GM19324 (cell line): ENCODE results near the gene ALKBH6.
"Not testable (repeated sequence)": the region's sequence is repeated elsewhere in the genome, so short reads cannot be mapped to it uniquely, and the experiment has no call there.

ENCODE experiments used
- ATAC-seq: cut with Tn5 transposase; IDR thresholded peaks from one replicate; pipeline ENCODE4 v1.9.1; 2021; ENCODE audit warnings: mild to moderate bottlenecking, moderate library complexity; ENCODE audit not compliant: unreplicated experiment, low FRiP score

The ALKBH6 gene

DNA sequence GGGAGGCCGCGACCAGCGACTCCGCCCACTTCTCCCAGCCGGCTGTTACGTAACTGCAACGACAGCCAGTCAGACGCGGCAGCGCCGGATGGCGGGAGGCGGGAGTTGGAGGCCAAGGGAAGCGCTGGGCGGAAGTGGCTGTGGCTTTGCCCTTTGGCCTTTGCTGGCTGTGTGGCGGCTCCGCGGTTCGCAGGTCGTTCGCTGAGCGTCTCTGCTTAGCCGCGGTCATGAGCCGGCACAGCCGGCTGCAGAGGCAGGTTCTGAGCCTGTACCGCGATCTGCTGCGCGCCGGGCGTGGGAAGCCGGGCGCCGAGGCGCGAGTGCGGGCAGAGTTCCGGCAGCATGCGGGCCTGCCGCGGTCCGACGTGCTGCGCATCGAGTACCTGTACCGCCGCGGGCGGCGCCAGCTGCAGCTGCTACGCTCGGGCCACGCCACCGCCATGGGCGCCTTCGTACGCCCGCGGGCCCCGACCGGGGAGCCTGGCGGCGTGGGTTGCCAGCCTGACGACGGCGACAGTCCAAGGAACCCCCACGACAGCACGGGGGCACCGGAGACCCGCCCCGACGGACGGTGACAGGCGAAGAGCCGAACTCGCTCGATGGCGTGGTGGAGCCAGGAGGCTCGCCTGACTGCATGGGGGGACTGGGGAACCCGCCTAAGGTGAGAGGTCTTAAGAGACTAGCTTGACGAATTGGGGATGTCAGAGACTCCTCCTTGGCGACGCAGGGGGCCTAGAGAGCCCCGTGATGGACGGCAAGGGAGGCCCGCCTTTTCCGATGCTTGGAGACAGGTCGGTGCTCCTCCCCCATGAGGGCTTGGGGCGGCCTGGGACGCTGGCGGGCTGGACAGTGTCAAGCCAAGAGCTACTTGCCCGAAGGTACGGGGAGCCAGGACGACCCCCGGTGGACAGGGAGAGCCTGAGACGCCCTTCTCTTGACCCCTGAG, 18.7 kb downstream of the ALKBH6 start, which contains the start of gene SDHAF1:
Gene SDHAF1 (plus strand): TSS at position 141 of the 946 bp plus-strand sequence. CDS start 87 bp downstream, at position 228.
- ATAC-seq = peak; percentile 81

DNA sequence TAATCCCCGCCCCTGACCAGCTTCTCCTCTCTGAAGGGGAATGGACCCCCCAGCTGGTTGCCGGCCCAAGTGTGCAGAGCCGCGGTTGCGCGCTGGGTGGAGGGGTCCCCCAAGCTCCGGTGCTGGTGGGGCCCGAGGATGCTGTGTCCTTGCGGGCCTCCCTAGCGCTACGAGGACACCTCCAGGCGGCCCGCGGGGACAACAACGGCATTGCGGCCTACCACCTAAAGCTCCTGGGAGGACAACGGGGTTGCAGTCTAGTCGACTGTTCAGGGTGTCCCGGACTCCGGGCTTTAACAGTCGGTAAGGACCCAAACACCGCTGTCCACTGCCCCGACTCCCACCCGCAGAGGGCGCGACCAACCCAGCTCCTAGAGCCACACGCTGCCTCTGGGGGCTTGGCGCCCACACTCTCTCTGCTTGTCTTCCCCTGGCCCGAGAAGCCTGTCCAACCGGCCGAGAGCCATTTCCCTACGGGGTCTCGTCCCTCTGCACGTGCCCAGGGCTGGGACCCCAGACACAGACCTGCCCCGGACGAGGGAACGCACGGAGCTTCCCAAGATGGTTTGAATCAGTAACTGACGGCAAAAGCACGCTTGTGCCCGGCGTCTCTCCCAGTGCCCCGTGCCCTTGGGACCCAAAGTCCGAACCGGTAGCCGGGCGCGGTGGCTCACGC, 20.0 kb downstream of the ALKBH6 start:
- no peak for ATAC-seq

DNA sequence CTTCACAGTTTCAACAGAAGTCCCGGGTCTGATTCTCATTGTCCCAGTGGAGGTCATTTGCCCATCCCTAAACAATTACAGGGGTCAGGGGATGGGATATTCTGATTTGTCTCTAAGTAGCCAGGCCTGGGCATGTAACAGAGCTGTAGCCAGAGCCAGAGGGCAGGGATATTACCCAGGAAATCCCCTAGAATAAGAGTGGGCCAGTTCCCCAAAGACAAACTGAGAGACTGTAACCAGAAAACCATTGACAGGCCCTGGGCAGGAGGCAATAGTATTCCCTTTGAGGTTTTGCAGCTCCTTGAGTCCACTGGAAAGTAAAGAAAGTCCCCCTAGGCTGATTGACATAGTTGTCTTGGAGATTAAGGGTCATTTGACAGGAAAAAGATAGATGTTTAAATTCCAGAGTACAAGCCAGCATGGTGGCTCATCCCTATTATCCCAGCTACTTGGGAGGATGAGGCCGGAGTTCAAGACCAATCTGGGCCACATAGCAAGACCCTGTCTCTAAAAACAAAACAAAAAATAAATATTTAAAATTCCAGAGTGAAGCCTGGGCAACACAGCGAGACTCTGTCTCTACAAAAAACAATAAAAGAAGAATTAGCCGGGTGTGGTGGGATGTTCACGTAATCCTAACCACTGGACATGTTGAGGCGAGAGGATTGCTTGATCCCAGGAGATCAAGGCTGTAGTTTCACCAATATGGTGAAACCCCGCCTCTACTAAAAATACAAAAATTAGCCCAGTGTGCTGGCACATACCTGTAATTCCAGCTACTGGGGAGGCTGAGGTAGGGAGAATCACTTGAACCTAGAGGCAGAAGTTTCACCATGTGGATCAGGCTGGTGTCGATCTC, 20.9 kb downstream of the ALKBH6 start:
- ATAC-seq = no peak

DNA sequence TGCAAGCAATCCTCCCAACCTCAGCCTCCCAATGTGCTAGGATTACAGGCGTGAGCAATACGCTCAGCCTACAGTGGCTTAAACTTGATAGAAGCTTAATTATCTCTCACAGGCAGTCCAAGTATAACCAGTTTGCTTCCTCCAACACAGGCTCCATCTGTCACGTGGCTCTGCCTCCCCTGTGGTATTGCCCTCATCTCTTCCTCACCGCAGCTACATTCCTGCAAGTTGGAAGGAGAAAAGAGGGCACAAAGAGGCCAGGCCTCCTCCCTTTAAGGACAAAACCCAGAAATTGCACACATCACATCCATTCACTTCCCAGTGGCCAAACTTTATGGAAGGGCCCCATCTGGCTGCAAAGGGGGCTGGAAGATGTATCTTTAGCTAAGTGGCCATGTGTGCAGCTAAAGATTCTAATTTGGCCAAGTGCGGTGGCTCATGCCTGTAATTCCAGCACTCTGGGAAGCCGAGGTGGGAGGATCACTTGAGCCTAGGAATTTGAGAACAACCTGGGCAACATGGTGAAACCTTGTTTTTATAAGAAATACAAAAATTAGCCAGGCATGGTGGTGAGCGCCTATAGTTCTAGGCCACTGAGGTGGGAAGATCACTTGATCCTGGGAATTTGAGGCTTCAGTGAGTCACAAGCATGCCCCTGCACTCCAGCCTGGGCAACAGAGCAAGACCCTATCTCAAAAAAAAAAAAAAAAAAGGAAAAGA, 22.1 kb downstream of the ALKBH6 start:
- ATAC-seq = no peak

DNA sequence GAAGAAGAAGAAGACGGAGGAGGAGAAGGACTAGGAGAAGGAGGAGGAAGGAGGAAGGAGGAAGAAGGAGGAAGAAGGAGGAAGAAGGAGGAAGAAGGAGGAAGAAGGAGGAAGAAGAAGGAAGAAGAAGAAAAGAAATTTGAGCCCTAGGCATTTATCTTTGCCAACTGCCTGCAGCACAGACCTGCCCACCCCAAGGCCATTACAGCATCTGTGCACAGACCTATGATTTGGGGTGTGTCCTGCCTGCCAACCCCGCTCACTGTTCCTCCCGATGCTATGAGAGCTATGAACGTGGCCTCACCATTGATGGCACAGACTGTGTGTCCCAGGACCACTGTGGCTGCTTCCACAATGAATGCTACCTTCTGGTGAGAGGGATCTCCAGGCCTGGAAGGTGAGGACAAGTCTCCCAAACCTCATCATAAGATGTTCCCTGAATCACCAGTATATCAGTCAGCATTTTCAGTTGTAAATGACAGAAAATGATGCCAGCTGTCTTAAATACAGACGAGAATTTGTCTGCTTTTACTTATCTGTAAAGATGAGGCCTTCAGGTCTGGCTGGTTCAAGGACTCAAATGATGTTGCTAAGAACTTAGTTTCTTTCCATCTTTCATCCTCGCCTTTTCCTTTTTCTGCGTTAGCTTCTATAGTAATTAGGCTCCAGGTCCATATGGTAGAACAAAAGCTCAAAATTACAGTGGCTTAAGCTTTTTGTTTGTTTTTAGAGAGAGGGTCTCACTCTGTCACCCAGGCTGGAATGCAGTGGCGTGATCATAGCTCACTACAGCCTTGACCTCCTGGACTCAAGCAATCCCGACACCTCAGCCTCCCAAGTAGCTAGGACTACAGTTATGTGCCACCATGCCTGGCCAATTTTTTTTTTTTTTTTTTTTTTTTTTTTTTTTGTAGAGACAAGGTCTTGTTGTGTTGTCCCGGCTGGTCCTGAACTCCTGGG, 23.0 kb downstream of the ALKBH6 start:
- ATAC-seq = no peak

DNA sequence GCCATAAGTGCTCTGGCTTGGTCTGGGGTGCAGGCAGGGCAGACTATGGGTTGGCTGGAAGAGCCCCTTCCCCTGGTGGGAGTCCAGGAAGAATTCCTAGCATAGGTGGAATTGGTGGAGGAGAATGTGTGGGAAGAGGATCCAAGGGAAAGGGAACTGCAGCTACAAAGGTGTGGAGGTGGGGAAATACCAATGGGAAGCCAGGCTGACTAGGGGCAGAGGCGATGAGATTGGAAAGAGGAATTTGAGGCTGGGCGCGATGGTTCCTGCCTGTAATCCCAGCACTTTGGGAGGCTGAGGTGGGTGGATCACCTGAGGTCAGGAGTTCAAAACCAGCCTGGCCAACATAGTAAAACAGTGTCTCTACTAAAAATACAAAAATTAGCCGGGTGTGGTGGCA, 23.9 kb downstream of the ALKBH6 start:
- no peak for ATAC-seq

DNA sequence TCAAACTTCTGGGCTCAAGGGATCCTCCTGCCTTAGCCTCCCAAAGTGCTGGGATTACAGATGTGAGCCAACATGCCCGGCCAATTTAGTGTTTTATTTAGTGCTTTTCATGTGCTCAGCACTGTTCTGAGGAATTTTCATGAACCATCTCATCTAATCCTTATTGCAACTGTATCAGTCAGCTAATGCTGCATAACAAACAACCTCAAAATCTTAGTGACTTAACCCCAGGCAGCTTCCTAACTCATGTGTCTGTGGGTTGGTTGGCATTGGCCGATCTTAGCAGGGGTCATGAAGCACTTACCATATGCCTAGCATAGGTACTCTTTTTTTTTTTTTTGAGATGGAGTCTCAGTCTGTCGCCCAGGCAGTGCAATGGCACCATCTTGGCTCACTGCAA, 25.2 kb downstream of the ALKBH6 start:
- ATAC-seq = no peak

DNA sequence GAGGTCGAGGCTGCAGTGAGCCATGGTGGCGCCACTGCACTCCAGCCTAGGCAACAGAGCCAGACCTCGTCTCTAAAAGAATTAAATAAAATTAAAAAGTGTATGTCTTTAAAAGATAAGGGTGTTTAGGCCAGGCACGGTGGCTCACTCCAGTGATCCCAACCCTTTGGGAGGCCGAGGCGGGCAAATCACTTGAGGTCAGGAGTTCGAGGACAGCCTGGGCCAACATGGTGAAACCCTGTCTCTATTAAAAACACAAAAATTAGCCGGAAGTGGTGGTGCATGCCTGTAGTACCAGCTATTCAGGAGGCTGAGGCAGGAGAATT, 26.5 kb downstream of the ALKBH6 start:
- ATAC-seq = no peak

DNA sequence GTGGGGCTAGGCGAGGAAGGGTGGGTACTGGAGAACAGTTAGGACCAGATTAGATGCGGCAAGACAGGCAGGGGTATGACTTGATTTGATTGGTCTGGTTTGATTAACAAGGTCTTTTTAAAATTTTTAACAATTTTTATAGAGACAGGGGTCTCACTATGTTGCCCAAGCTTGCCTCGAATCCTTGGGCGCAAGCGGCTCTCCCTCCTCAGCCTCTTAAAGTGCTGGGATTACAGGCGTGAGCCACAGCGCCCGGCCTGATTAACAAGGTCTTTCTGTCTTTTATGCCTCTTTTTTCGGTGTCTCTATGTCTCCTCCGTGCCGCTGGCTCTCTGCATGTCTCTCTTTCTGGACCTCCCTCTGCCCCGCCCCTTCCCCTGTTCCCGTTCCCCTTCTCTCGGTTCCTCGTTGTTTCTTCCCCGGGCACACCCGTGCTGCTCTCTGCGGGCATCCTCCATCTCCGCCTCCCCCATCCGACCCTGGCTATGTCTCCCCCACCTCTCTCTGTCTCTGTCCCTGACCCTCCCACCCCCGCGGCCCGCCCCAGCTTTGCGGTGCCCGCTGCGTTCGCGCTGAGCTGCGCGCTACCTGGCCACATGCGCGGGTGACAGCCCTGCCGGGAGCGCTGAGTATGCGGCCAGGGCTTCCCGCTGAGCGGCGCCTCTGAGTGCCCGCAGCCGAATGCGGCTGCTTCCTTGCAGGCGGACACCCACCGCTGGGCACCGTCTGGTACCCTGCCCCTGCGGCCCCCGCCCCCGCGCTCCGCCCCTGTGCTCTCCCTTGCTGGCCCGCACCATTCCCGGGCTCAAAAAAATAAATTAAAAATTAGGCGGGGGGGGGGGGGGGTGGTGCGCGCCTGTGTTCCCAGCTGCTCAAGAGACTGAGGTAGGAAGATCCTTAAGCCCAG, 27.1 kb downstream of the ALKBH6 start:
- ATAC-seq = no peak

DNA sequence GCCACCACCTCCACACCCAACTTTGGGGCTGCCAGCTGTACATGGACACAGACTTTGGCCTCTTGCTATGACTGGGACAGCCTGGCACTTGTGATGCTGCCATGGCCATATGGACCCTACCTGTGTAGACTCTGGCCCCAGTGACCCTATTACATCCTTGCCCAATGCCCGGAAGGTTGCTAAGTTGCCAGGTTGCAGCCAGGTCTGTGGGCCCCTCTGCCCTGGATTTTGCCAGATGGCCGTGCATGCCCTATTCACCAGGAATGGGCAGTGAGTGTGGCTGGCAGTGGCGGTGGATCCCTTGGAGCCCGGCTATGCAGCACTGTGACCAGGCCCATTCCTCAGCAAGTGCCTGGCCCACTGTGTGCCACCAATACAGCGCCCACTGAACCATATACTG, 27.9 kb downstream of the ALKBH6 start:
- no peak for ATAC-seq

DNA sequence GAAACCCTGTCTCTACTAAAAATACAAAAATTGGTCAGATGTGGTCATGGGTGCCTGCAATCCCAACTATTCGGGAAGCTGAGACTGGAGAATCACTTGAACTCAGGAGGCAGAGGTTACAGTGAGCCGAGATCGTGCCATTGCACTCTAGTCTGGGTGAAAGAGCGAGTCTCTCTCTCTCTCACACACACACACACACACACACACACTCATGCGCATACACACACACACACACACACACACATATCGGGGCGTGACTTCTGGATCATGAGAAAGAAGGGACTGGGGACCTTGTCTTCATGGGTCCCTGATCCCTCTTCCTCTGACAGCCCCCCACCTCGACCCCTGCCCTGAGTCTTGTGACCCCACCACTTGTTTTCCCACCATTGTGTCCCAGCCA, 30.8 kb downstream of the ALKBH6 start:
- no peak for ATAC-seq

DNA sequence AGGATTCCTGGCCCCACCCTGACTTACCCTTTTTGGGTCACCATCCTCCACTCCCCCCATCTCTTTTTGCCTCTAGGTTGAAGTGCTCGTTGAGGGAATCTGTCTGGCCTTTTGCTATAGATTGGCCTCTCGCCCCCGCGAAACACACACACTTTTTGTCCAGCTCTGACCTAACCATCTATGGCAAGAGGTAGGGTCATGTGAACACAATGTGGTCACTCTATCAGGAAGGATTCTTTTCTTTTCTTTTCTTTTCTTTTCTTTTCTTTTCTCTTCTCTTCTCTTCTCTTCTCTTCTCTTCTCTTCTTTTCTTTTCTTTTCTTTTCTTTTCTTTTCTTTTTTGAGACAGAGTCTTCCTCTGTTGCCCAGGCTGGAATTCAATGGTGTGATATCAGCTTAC, 33.0 kb downstream of the ALKBH6 start:
- not testable (repeated sequence) for ATAC-seq

DNA sequence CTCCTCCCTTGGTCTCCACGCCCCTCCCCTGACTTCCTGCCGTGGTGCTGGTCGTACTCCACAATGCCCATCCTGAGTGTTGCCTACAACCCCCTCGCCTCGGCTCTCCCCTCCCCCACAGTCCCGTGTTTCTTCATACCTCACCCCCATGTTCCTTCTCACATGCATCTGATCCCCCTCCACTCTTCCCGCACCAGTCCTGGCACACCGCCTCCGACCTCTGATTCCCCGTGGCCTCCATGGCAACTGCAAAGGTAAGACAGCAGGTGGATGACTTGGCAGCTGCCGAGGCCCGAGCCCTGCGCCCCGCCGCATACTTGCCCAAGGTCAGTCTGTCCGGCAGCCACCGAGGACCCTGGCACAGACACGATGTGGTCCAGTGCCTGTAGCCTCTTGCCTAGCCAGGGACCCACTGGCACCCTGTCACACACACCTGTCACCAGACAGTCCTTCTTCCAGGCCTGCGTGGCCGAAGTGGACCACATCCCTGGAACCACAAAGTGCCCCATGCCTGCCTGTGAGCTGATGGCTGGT, 35.1 kb downstream of the ALKBH6 start:
- no peak for ATAC-seq

DNA sequence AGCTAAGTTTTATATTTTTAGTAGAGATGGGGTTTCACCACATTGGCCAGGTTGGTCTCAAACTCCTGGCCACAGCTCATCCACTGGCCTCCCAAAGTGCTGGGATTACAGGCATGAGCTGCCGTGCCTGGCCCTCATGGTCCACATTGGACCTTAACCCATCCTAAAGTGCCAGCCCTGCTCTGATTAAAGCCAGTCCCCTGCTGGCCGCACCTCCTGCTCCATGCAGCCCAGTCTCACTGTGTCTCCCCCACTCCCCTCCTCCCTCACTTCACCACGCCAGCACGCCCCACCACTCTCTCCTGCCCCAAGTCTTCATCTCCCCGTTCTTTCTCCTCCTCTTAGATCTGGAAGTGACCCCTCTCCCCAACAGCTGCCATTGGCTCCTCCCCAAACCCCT, 35.7 kb downstream of the ALKBH6 start:
- no peak for ATAC-seq

DNA sequence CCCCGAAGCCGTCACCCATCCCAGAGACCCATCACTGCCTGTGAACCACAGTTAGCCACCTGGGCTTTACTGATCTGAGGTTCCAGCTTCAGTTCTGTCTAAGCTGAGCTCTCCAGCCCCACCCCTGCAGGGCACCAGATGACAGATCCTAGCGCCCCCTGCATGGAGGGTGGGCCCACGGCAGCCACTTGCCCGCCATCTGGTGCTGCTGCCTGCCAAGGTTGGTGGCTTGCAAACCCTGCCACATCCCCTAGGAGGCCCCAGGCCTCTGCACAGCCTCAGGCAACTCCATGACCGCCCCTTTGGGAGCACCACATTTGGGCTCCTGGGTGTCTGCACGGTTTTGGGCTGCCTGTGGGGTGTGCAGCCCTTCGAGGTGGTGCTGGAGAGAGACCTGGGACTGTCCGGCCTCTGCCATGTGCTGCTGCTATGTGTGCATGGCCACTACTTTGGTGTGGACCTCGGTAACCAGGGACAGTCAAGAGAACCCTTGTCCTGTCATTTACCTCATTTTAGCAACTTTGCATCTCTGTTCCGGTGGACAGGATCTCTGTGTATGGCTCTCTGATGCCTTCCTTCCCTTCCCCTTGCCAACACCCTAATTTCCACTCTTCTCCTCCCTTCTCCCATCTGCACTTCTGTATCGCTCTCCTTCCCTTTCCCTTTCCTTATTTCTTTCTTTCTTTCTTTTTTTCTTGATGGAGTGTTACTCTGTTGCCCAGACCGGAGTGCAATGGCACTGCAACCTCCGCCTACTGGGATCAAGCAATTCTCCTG, 36.4 kb downstream of the ALKBH6 start:
- no peak for ATAC-seq

DNA sequence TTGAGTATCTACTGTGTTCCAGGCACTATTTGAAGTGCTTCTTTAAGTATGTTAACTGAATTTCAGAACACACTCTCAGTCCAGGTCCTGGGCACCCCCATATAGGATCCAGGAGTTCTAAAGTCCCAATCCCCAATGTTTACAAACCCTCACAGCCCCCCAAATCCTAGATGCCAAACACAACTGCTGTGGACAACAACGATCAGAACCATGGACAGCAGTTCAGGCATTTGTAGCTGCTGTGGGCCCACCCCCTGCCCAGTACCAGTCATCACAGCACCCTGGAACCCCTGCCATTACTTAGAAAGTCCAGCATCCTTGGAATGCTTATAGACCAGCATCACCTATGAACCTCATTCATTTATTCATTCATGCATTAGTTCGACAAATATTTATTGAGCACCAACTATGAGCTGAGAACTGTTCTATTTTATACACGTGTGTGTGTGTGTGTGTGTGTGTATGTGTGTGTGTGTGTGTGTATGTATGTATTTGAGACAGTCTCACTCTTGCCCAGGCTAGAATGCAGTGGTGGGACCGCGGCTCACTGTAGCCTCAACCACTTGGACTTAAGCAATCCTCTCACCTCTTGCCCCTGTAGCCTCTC, 38.3 kb downstream of the ALKBH6 start:
- no peak for ATAC-seq

DNA sequence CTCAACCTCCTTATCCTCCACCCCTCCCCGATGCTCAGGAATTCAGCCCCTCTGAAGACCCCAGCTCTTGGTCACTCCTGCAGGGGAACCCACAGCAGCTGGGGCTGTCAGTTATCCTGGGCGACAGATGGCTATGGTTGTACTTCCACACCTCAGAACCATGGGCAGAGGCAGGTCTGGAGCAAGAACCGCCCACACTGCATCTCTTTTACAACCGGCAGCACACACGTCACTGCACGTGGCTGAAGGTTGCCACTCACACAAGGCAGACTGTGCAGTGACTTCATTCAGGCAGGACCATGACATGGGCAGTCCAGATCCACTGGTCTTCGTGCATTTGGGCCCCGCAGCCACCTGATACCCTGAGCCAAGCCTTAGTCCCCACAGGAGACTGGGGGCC, 40.5 kb downstream of the ALKBH6 start:
- ATAC-seq = no peak
